ENCODE data around the gene LGR4.
"Not testable (repeated sequence)": the region's sequence is repeated elsewhere in the genome, so short reads cannot be mapped to it uniquely, and the experiment has no call there.

The LGR4 gene

GRCh38 chr11:27472398-27473016, at the start of gene LGR4:
TSS of gene LGR4 (minus strand) at chr11:27472790. CDS start at chr11:27472302, 488 bp downstream.
- DNase-seq, result peak; percentile 83

DNA sequence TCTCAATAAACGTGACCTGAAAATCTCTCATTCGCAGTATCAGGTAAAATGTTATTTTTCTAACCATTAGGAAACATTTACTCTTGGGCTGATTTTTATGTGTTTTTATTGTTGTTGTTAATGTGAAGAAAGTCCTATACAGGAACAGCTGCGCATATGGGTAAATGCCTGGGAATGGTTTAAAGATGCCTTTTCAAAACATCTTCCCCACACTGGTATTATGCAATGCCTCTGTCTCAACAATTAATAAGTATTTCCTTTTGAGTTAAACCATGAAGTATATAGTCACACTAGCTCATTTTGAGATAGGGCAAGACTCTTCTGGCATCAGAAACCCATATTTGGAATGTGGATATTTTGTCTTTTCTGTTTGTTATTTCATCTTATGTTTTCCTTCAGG, 47.6 kb upstream of the LGR4 start:
- DNase-seq, result no peak

- no peak for DNase-seq
Observed at GRCh38 chr11:27518518-27518917, 45.9 kb upstream of the LGR4 start.

DNA sequence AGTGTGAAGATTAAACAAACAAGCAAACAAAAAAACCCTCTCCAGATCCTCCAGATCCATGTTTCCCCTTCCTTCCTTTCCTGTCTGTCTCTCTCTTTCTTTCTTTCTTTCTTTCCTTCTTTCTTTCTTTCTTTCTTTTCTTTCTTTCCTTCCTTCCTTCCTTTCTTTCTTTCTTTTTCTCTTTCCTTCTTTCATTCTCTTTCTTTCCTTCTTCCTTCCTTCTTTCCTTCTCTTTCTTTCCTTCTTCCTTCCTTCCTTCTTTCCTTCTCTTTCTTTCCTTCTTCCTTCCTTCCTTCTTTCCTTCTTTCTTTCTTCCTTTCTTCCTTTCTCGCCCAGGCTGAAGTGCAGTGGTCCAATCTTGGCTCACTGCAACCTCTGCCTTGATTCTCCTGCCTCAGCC, 44.9 kb upstream of the LGR4 start:
- DNase-seq, result not testable (repeated sequence)

- no peak for DNase-seq
Observed at GRCh38 chr11:27514558-27514957, 42.0 kb upstream of the LGR4 start.

GRCh38 chr11:27514076-27514475, 41.5 kb upstream of the LGR4 start:
- DNase-seq, result no peak

- DNase-seq, result no peak
Observed at GRCh38 chr11:27513389-27513788, 40.8 kb upstream of the LGR4 start.

- no peak for DNase-seq
Observed at GRCh38 chr11:27512238-27512637, 39.6 kb upstream of the LGR4 start.

GRCh38 chr11:27509908-27510307, 37.3 kb upstream of the LGR4 start:
- no peak for DNase-seq

- no peak for DNase-seq
Observed at GRCh38 chr11:27507557-27508322, 35.1 kb upstream of the LGR4 start.

DNA sequence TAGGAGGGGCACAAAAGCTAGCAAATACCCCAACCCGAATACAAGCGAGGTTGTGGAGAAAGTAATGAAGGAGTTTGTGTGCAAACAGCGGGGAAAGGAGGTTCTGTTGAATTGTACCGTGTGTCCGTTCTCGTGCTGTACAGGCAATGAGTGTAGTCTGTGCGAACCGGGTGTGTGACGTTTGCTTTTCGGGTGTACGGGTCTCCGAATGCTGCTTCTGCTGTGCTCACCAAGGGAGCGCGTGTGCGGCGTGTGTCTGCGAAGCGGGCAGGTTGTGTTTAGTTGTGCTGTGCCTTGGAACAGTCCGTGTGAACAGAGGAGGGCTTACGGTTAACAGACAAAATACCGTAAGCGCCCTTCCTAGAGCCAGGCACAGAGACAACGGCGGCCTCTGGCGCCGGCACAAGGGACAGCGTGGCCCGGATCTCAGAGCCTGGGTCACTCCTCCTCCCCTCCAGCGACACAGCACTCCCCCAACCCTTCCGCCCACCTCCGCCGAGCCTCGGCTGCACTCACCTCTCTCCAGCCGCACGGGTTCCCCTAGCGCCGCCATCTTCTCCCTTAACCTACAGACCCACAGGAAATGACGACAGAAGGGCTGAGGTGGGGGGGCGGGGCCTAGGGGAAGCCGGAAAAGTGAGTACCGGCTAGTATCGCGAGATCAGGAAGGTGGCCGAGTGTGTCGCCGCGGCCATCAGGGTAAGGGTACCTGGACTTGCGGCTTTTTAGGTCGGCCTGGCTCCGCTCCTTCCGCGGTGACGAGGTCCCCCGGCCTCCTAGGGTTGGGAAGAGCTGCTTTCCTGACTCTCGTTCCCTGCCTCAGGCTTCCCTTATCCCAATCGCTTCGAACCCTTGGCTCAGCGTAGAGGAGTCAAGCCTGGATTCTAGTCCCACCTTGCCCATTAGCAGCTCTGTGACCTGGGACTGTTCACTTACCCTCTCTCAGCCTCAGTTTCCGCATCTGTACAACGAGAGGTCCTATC, 33.9 kb upstream of the LGR4 start, which contains the start of gene LIN7C:
Gene LIN7C, minus strand, starts transcription at position 570 of the 983 bp plus-strand sequence. Its CDS starts 17 bp downstream, at position 553.
- peak; percentile 96 for DNase-seq

- DNase-seq, result no peak
Observed at GRCh38 chr11:27505781-27506180, 33.2 kb upstream of the LGR4 start.

DNA sequence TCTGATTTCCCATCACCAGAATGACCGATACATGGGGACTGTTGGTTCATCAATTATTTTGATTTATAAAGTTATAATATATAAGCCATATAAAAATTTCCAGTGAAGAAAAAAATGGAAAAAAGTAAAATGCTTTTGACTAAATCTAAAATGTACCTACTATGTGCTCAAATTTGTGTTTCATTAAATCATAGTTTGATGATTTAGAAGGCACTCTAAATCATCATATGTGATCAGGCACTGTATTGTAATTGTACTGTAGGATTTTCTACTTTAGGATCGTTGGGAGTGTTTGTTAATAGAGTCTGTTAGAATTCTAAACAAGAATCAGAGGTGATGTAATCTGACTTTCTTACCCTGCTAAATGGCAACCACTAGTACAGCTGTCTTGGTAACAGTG, 31.6 kb upstream of the LGR4 start:
- no peak for DNase-seq

DNA sequence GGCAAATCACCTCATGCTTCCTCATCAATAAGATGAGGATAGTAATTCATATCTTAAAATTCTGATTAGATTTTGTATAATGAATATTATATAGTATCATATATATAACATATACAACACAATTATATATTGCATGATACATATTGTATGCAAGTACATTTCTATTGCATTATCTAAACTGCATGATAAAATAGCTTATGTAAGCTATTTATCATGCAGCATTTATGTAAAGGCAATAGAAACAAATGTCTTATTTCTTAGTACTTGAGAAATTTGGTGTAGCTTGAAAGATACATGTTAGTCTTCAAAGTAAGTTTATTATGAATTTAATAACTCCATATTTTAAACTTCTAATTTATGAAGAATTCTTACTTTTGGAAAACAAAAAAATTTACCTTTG, 28.5 kb upstream of the LGR4 start:
- no peak for DNase-seq

DNA sequence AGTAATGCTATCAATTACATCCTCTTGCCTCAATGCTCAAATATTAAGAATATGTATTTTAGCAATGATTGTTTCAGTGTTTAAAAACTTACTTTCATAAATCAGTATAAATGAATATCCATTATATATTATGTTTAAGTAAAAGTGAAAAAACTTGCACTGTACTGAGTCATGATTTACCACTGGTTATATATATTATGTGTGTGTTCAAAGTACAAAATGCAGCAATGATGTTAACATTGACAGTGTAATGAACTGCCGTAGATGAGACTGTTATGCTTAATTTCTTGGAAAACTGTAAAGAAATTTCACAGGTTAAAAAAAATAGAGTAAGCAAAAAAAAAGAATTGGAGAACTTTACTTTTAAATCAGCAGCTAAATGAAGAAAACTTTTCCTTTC, 25.3 kb upstream of the LGR4 start:
- no peak for DNase-seq

GRCh38 chr11:27497284-27497866, 24.8 kb upstream of the LGR4 start:
- no peak for DNase-seq

DNA sequence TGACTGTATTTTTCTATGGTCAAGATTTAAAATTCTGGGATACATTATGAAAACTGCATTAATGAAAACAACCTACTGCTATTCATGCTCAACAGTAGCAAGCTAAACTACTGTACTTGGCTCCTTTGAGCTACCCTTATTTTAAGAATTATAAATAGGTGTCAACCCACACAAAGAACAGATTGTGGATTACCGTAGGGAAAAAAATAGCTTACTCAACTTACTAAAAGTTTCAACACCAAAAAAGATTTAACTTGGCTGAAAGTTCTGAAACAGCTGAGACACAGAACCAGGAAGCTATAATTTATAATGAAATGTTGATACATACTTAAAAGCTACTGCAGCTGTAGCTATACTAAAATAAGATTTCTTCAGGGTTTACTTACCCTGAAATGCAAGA, 23.9 kb upstream of the LGR4 start:
- DNase-seq, result no peak

- no peak for DNase-seq
Observed at GRCh38 chr11:27495710-27496300, 23.2 kb upstream of the LGR4 start.

- DNase-seq, result no peak
Observed at GRCh38 chr11:27489092-27489491, 16.5 kb upstream of the LGR4 start.

- no peak for DNase-seq
Observed at GRCh38 chr11:27487706-27488105, 15.1 kb upstream of the LGR4 start.

GRCh38 chr11:27485930-27486773, 13.6 kb upstream of the LGR4 start:
- no peak for DNase-seq

DNA sequence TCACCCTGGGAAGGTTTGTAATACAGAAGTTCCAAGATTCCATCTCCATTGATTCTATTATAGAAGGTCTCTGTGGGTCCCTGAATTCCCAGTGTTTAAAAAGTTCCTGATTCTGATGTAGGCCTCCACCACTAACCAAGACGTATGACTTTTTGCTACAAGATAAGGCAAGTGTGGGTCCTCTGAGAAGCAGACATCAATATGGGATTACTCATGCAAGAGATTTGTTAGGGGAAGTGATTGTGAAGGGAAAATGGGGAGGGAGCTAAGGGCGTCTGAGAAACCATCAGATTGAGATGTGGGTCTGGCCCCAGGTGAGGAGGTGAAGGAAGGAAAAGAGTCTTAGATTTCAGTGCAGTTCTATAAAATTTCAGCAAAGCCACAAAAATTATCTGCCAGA, 10.2 kb upstream of the LGR4 start:
- DNase-seq, result no peak

All from CD4-positive, alpha-beta T cell treated with Interleukin-15 for 1 hour (primary cell).